ENCODE data around the gene KRTAP10-12. TPM values are rescaled to one million over a fixed set of nuclear protein-coding genes. Genes with fewer than 3 reads are reported as not detected.

Gene KRTAP10-12
- total RNA-seq, 4 donors from 2014 or later = not detected

- Histone ChIP-seq H3K4me1 (no peaks in the 10 kb centered on the region), H3K36me3 (no peaks in the 10 kb centered on the region), H3K4me3 (no peak overlapping the region), H3K27me3 (peaks cover 0 to 40% (median 0%) of the 10 kb centered on the region in 4 donors), H3K9me3 (peaks cover 0 to 38% (median 26%) of the 10 kb centered on the region in 4 donors), H3K27ac (replicated peaks in 1 of 4) (no peak overlapping the region)
- intact Hi-C loops (cut with DNase I) = no loop called here
- no peak for DNase-seq (ENCODE audit: extremely low spot score)
- 85% methylated on average over 17 of the region's 21 CpGs for WGBS
- no peak for TF ChIP-seq EP300 (IDR thresholded peaks at IDR 0.05)
- TF ChIP-seq CTCF (IDR thresholded peaks at IDR 0.05) = no peak
Measured at GRCh38 chr21:44734026-44734745, 37.2 kb downstream of the KRTAP10-12 start.

- Histone ChIP-seq H3K27me3 (peaks cover 0 to 33% (median 0%) of the 10 kb centered on the region in 4 donors), H3K36me3 (no peaks in the 10 kb centered on the region), H3K4me3 (no peak overlapping the region), H3K27ac (replicated peaks in 1 of 4) (no peak overlapping the region), H3K4me1 (no peaks in the 10 kb centered on the region), H3K9me3 (peaks cover 0 to 43% (median 28%) of the 10 kb centered on the region in 4 donors)
- whole genome bisulfite sequencing = 96% methylated on average over 17 of the region's 17 CpGs
- intact Hi-C loops (cut with DNase I) = no loop called here
- DNase-seq (ENCODE audit: extremely low spot score) = no peak
- TF ChIP-seq CTCF (IDR thresholded peaks at IDR 0.05) (no peak), POLR2A (IDR thresholded peaks at IDR 0.05; ENCODE audit: low read depth) (no peak), EP300 (IDR thresholded peaks at IDR 0.05) (no peak), POLR2AphosphoS5 (IDR thresholded peaks at IDR 0.05) (no peak)
Measured at GRCh38 chr21:44734841-44735240, 37.9 kb downstream of the KRTAP10-12 start.

- DNase-seq (ENCODE audit: extremely low spot score) = no peak
- 78% methylated on average over 4 of the region's 6 CpGs for WGBS
- Histone ChIP-seq H3K36me3 (no peaks in the 10 kb centered on the region), H3K9me3 (peaks cover 0 to 46% (median 28%) of the 10 kb centered on the region in 4 donors), H3K27me3 (peaks cover 0 to 25% (median 0%) of the 10 kb centered on the region in 4 donors), H3K4me1 (no peaks in the 10 kb centered on the region), H3K4me3 (no peak overlapping the region), H3K27ac (replicated peaks in 1 of 4) (no peak overlapping the region)
- intact Hi-C loops (cut with DNase I) = no loop called here
- TF ChIP-seq POLR2A (IDR thresholded peaks at IDR 0.05; ENCODE audit: low read depth) (no peak), EP300 (IDR thresholded peaks at IDR 0.05) (no peak), POLR2AphosphoS5 (IDR thresholded peaks at IDR 0.05) (no peak), CTCF (IDR thresholded peaks at IDR 0.05) (no peak)
Measured at GRCh38 chr21:44735821-44736220, 38.8 kb downstream of the KRTAP10-12 start.

- intact Hi-C loops (cut with DNase I) = no loop called here
- H3K9me3 ChIP-seq = peaks cover 0 to 46% (median 28%) of the 10 kb centered on the region in 4 donors
- no peak for DNase-seq (ENCODE audit: extremely low spot score)
- H3K27me3 ChIP-seq = peaks cover 0 to 24% (median 0%) of the 10 kb centered on the region in 4 donors
- WGBS = 87% methylated on average over 7 of the region's 8 CpGs
- TF ChIP-seq POLR2AphosphoS5 (IDR thresholded peaks at IDR 0.05) (no peak), POLR2A (IDR thresholded peaks at IDR 0.05; ENCODE audit: low read depth) (no peak), CTCF (IDR thresholded peaks at IDR 0.05) (no peak), EP300 (IDR thresholded peaks at IDR 0.05) (no peak)
- no peaks in the 10 kb centered on the region for H3K36me3 ChIP-seq
- no peak overlapping the region for H3K4me3 ChIP-seq
- H3K27ac ChIP-seq (replicated peaks in 1 of 4) = no peak overlapping the region
- H3K4me1 ChIP-seq = no peaks in the 10 kb centered on the region
Measured at GRCh38 chr21:44736291-44737004, 39.5 kb downstream of the KRTAP10-12 start.
